Natural killer cell (primary cell): ENCODE data around the gene CREB5. TPM values are rescaled to one million over a fixed set of nuclear protein-coding genes. Genes with fewer than 3 reads are reported as not detected.

Experiments used
- ATAC-seq, 3 donors: fragments of 150-1000 bp in 2 of 3; fragments of 200-7000 bp in 1 of 3; cut with Tn5 transposase; 1 replicate in 1 of 3; 2 replicates in 2 of 3; pipeline ENCODE4 v1.10.0; 2021; ENCODE audit warnings: mild to moderate bottlenecking in 2 of 3, moderate library complexity in 2 of 3
- DNase-seq, 2 donors: peaks; one replicate each; pipeline versions ENCODE4 v3.0.0 to v3.0.0-alpha.2; 2013 to 2021; ENCODE audit warnings: mixed read lengths in 1 of 2
- H3K27ac ChIP-seq: one replicate; pipeline ENCODE4 v1.5.1; 2013; ENCODE audit warnings: mild to moderate bottlenecking, low read length
- H3K27me3 ChIP-seq: one replicate; pipeline ENCODE4 v1.6.1; 2013; ENCODE audit warnings: low read length; ENCODE audit not compliant: control insufficient read depth, insufficient read depth
- H3K36me3 ChIP-seq: one replicate; pipeline ENCODE4 v1.6.1; 2013; ENCODE audit warnings: low read length; ENCODE audit not compliant: control insufficient read depth, insufficient read depth
- H3K4me1 ChIP-seq: one replicate; pipeline ENCODE4 v1.6.1; 2013; ENCODE audit warnings: low read length; ENCODE audit not compliant: control insufficient read depth, insufficient read depth
- H3K4me3 ChIP-seq: one replicate; pipeline ENCODE4 v1.5.1; 2013; ENCODE audit warnings: low read length
- H3K9me3 ChIP-seq: one replicate; pipeline ENCODE4 v1.6.1; 2013; ENCODE audit warnings: low read length; ENCODE audit not compliant: control insufficient read depth, insufficient read depth
- H3K27ac Mint-ChIP-seq, 2 donors: one replicate each; pipeline ENCODE4 v1.8.0; 2022; ENCODE audit warnings: mild to moderate bottlenecking in 2 of 2, mixed read lengths in 2 of 2, moderate library complexity in 1 of 2
- H3K27me3 Mint-ChIP-seq, 2 donors: one replicate each; pipeline ENCODE4 v1.8.0; 2022; ENCODE audit warnings: low read depth in 2 of 2, mixed read lengths in 2 of 2
- H3K36me3 Mint-ChIP-seq: one replicate; pipeline ENCODE4 v1.8.0; 2022; ENCODE audit warnings: mixed read lengths
- H3K4me1 Mint-ChIP-seq, 2 donors: one replicate each; pipeline ENCODE4 v1.8.0; 2022; ENCODE audit warnings: mixed read lengths in 2 of 2
- H3K4me3 Mint-ChIP-seq: one replicate; pipeline ENCODE4 v1.8.0; 2022; ENCODE audit warnings: mild to moderate bottlenecking, moderate library complexity, mixed read lengths
- H3K9me3 Mint-ChIP-seq, 2 donors: one replicate each; pipeline ENCODE4 v1.8.0; 2022; ENCODE audit warnings: mixed read lengths in 2 of 2
- CTCF ChIP-seq: fragments of 200-600 bp; IDR thresholded peaks from one replicate; pipeline ENCODE4 v1.8.0; 2022; ENCODE audit warnings: antibody characterized with exemption
- whole genome bisulfite sequencing: methylation state at CpG from one replicate; pipeline ENCODE4 v1.1.7; 2013; ENCODE audit warnings: missing lambda C conversion rate; ENCODE audit not compliant: insufficient coverage; 5-methylcytosine and 5-hydroxymethylcytosine counted together
- intact Hi-C: fragments of 100-400 bp; cut with micrococcal nuclease; formaldehyde crosslinking; loops from one replicate; pipeline ENCODE4 v1.14.2; 2022
- total RNA-seq, 4 donors: library from RNA; stranded (reverse); fragments of 120-200 nt in 1 of 4; gene quantifications; one replicate each; pipeline versions ENCODE4 v1.2.3 to v1.2.4, GENCODE V29; 2013 to 2022

The CREB5 gene
- total RNA-seq, 3 donors from 2014 or later (not counting 1 experiment from before 2014, with no cell fraction given), result 0.52 to 7.0 (median 0.89) TPM

- intact Hi-C loops, result no loop called here
- Mint-ChIP-seq H3K4me1 (no peaks in the 10 kb centered on the region), H3K9me3 (no peaks in the 10 kb centered on the region), H3K27ac (no peak overlapping the region), H3K36me3 (no peaks in the 10 kb centered on the region), H3K4me3 (no peak overlapping the region), H3K27me3 (peaks cover 4 to 48% of the 10 kb centered on the region in 2 donors)
- no peak overlapping the region for H3K27ac ChIP-seq
- no peaks in the 10 kb centered on the region for H3K9me3 ChIP-seq
- no peaks in the 10 kb centered on the region for H3K27me3 ChIP-seq
- WGBS, result 83% methylated on average over 5 of the region's 6 CpGs
- TF ChIP-seq CTCF, result no peak
- no peaks in the 10 kb centered on the region for H3K4me1 ChIP-seq
- no peak for DNase-seq
- H3K36me3 ChIP-seq, result no peaks in the 10 kb centered on the region
- no peak overlapping the region for H3K4me3 ChIP-seq
- no peak for ATAC-seq
These were observed 92.7 kb downstream of the CREB5 start for GRCh38 chr7:28505014-28505413.

- no peaks in the 10 kb centered on the region for H3K9me3 Mint-ChIP-seq
- ATAC-seq, result no peak
These were observed 93.5 kb downstream of the CREB5 start for GRCh38 chr7:28505867-28506266.

GRCh38 chr7:28507525-28508282 is 95.4 kb downstream of the CREB5 start:
- H3K36me3 ChIP-seq, result no peaks in the 10 kb centered on the region
- Mint-ChIP-seq H3K27me3 (peaks cover 15 to 63% of the 10 kb centered on the region in 2 donors), H3K4me1 (no peaks in the 10 kb centered on the region), H3K27ac (no peak overlapping the region), H3K9me3 (no peaks in the 10 kb centered on the region), H3K4me3 (no peak overlapping the region), H3K36me3 (no peaks in the 10 kb centered on the region)
- DNase-seq (no peak), ATAC-seq (no peak)
- no peaks in the 10 kb centered on the region for H3K9me3 ChIP-seq
- 87% methylated on average over 10 of the region's 11 CpGs for WGBS
- intact Hi-C loops, result no loop called here
- H3K4me1 ChIP-seq, result no peaks in the 10 kb centered on the region
- no peak for TF ChIP-seq CTCF
- H3K27ac ChIP-seq, result no peak overlapping the region
- H3K4me3 ChIP-seq, result no peak overlapping the region
- H3K27me3 ChIP-seq, result no peaks in the 10 kb centered on the region

More at GRCh38 chr7:28505867-28506266, 93.5 kb downstream of the CREB5 start:
- no peak overlapping the region for H3K27ac Mint-ChIP-seq
- H3K27me3 Mint-ChIP-seq, result peaks cover 8 to 57% of the 10 kb centered on the region in 2 donors
- Histone ChIP-seq H3K4me3 (no peak overlapping the region), H3K4me1 (no peaks in the 10 kb centered on the region), H3K27ac (no peak overlapping the region), H3K9me3 (no peaks in the 10 kb centered on the region), H3K36me3 (no peaks in the 10 kb centered on the region), H3K27me3 (no peaks in the 10 kb centered on the region)
- DNase-seq, result no peak
- intact Hi-C loops, result no loop called here
- no peak overlapping the region for H3K4me3 Mint-ChIP-seq
- 56% methylated on average over 1 of the region's 3 CpGs for WGBS
- H3K4me1 Mint-ChIP-seq, result no peaks in the 10 kb centered on the region
- no peaks in the 10 kb centered on the region for H3K36me3 Mint-ChIP-seq
- TF ChIP-seq CTCF, result no peak
